Suprapubic skin (tissue), 4 donors: ENCODE results near the gene GRIA3.
"Not testable (repeated sequence)": the region's sequence is repeated elsewhere in the genome, so short reads cannot be mapped to it uniquely, and the experiment has no call there.

Source experiments
- CTCF ChIP-seq, 2 donors: fragments of 200-600 bp in 1 of 2; fragments of 450-650 bp in 1 of 2; sonication (generic) in 1 of 2; IDR thresholded peaks; one replicate each; pipeline ENCODE4 v1.5.1; 2016 to 2019; ENCODE audit warnings: antibody characterized with exemption in 2 of 2, mild to moderate bottlenecking in 1 of 2, moderate library complexity in 1 of 2
- EP300 ChIP-seq: sonication (generic); formaldehyde crosslinking; IDR thresholded peaks from one replicate; pipeline ENCODE4 v1.6.1; 2017; ENCODE audit warnings: antibody characterized with exemption
- POLR2A ChIP-seq, 2 donors: fragments of 450-650 bp; IDR thresholded peaks; one replicate each; pipeline ENCODE4 v1.6.1; 2017; ENCODE audit warnings: antibody characterized with exemption in 2 of 2, mild to moderate bottlenecking in 2 of 2, moderate library complexity in 2 of 2
- POLR2AphosphoS5 ChIP-seq, 3 donors: sonication (generic); formaldehyde crosslinking; IDR thresholded peaks; one replicate each; pipeline ENCODE4 v1.6.1; 2017; ENCODE audit warnings: antibody characterized with exemption in 3 of 3

- TF ChIP-seq POLR2A (IDR thresholded peaks at IDR 0.05); CTCF (IDR thresholded peaks at IDR 0.05); EP300; POLR2AphosphoS5 (IDR thresholded peaks at IDR 0.05): not testable (repeated sequence)
Observed at GRCh38 chrX:123514279-123514640, 330.2 kb downstream of the GRIA3 start.
